Rectal smooth muscle tissue (tissue), 1 donor: ENCODE measurements around the gene CACNA1H.

Experiments used
- H3K27ac ChIP-seq: one replicate; pipeline ENCODE4 v1.7.0; 2013; ENCODE audit warnings: low read depth, low read length, inconsistent platforms
- H3K27me3 ChIP-seq: one replicate; pipeline ENCODE4 v1.7.0; 2013; ENCODE audit warnings: low read length; ENCODE audit not compliant: control insufficient read depth, insufficient read depth
- H3K36me3 ChIP-seq: one replicate; pipeline ENCODE4 v1.7.0; 2013; ENCODE audit warnings: low read length; ENCODE audit not compliant: control insufficient read depth, insufficient read depth
- H3K4me1 ChIP-seq: one replicate; pipeline ENCODE4 v1.7.0; 2013; ENCODE audit warnings: low read length; ENCODE audit not compliant: control insufficient read depth, insufficient read depth
- H3K4me3 ChIP-seq: one replicate; pipeline ENCODE4 v1.7.0; 2013; ENCODE audit warnings: low read length
- H3K9ac ChIP-seq: one replicate; pipeline ENCODE4 v1.7.0; 2013; ENCODE audit warnings: low read length

CACNA1H gene

DNA sequence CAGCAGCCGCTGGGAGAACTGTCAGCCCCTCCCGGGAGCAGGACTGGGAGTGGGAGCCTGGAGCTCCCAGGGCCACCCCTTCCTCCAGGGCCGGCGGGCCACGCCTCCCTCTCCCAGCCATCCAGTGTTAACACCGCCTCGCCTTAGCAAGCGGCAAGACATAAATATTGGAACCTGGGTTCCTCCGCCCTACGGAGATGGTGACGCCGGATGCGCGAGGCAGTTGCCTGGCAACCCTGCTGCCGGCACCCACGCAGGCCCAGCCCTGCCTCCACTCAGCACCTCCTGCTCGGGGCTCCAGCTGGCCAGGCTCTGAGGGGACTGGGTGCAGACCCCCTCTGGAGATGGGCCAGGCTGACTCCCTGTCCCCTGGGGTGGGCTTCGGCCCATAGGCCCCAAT is 27.4 kb upstream of the CACNA1H start:
- Histone ChIP-seq H3K4me1 (peaks cover 2% of the 10 kb centered on the region), H3K27me3 (no peaks in the 10 kb centered on the region), H3K27ac (no peak overlapping the region), H3K4me3 (no peak overlapping the region), H3K9ac (no peak overlapping the region), H3K36me3 (no peaks in the 10 kb centered on the region)

DNA sequence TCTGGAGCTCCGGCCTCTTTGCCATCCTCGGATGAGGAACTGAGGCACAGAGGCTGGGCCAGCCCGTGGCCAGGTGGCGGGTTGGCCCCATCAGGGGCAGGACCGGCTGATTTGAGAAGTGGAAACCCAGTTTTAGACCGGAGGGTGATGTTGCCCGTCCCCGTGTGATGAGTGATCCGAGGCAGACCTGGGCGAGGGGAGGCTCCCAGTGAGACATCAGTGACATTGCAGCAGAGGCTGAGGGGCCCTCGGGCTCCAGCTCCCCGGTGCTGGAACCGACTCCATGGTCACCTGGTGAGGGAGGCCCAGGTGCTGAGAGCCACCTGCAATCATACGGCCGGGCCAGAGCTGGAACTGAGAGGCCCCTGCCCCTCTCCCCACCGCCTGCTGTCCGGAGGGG is 26.9 kb upstream of the CACNA1H start:
- H3K27me3 ChIP-seq: no peaks in the 10 kb centered on the region
- no peaks in the 10 kb centered on the region for H3K36me3 ChIP-seq
- no peak overlapping the region for H3K27ac ChIP-seq
- no peak overlapping the region for H3K4me3 ChIP-seq
- no peak overlapping the region for H3K9ac ChIP-seq
- peaks cover 2% of the 10 kb centered on the region for H3K4me1 ChIP-seq

DNA sequence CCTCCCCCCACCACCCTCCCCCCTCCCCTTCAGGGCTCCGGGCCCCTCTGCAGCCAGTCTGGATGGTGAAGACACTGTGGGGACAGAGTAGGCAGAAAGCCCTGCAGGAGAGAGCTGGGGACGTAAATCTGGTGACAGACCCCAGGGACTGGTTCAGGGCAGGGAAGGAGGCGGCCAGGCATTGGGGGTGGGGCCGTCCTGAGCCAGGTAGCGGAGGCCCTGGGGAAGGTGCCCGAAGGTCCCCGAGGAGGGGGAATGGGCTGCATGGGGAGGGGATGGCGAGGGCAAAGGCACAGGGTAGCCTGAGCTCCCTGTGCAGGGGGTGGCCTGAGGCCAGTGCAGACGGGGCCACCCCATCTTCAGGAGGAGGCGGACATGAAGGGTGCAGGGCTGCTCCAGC is 26.3 kb upstream of the CACNA1H start:
- Histone ChIP-seq H3K4me1 (peaks cover 2% of the 10 kb centered on the region), H3K27me3 (no peaks in the 10 kb centered on the region)

DNA sequence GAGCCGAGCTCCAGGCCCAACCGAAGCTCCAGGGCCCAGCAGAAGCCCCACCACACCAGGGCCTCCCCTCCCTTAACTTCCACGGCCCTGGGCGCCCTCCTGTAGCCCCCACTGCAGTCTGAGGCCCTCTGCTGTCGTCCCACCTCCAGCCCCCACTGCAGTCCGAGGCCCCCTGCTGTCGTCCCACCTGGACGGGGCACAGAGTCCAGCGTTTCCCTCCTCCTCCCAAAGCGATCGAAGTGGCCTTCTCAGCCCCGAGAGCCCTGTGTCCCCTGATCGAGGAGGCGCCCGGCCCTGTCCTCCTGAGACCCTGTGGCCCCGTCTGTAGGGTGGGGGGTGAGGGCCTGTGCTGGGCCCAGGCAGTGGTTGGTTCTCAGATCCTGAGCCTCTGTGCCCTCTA is 25.8 kb upstream of the CACNA1H start:
- H3K27me3 ChIP-seq: no peaks in the 10 kb centered on the region
- no peak overlapping the region for H3K27ac ChIP-seq
- H3K4me3 ChIP-seq: no peak overlapping the region
- peaks cover 2% of the 10 kb centered on the region for H3K4me1 ChIP-seq
- no peaks in the 10 kb centered on the region for H3K36me3 ChIP-seq
- no peak overlapping the region for H3K9ac ChIP-seq

More for the DNA sequence above, 26.3 kb upstream of the CACNA1H start:
- no peaks in the 10 kb centered on the region for H3K36me3 ChIP-seq
- H3K9ac ChIP-seq: no peak overlapping the region
- no peak overlapping the region for H3K4me3 ChIP-seq
- no peak overlapping the region for H3K27ac ChIP-seq

DNA sequence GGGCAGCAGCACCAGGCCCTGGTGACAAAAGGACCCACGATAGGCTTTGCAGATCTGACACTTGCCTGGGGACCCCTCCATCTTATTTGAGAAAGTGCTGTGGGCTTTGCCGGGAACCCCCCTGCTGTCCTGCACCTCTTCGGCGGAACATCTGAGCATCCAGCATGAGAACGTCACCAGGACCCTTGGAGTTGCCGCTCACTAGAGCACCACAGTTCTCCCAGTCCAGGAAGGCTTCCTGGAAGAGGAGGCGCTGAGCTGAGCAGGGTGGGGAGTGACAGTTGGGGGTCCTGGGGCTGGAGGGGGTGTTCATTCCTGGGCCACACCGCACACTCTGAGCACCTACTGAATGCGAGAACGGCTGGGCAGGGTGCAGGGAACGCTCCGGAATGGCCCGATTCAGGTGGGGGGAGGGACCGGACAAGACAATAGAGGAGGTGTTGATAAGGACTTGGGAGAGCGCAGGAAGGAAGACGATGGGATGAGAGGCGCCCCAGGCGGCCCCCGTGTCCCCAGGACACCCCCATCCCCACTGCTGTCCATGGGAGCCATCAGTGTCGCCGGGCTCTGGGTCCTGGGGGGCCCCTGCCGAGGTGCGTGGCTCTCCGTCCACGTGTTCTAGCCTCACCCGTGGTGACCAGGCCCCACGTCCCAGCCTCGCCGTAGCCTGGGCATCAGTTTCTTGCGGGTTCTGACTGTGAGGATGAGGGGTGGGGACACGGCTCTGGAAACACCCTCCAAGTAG is 24.8 kb upstream of the CACNA1H start:
- H3K36me3 ChIP-seq: no peaks in the 10 kb centered on the region
- no peak overlapping the region for H3K27ac ChIP-seq
- no peaks in the 10 kb centered on the region for H3K27me3 ChIP-seq
- no peak overlapping the region for H3K9ac ChIP-seq
- H3K4me1 ChIP-seq: peaks cover 2% of the 10 kb centered on the region
- H3K4me3 ChIP-seq: no peak overlapping the region

DNA sequence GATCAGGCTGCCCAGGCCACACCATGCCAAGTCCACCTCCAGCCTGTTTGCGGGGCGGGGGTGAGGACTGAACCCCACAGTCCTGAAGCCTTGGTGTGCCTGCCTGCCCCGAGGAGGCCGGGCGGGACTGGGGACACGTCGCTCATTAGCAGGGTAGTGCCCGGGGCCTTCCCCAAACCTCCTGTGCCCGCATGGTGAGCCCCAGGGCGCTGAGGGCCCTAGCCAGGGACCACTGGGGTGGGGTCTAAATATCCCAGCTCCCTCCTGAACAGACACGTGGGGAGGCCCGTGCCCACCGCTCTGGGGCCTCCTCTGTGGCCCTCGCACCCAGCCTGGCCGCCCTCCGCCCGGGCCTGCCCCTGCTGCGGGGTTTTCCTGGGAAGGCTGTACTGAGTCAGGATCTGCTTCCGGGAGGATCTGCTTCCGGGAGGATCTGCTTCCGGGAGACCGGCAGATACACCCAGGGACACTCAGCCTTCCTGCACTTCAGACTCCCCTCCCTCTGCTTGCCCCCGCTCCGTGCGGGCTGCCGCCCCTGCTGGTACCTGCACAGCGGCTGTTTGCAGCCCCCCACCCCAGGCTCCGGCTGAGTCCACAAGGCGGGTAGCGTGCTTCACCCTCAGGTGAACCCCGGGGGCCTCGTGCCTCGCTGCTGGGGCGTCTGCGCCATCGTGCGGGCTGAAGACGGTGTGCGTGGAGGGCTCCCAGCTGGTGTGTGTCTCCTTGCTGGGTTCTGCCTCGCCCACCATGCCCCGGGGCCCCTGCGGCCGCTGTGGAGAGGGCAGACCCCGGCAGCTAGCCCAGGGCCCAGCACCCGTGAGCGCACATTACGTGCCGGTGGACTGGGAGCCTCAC is 23.6 kb upstream of the CACNA1H start:
- Histone ChIP-seq H3K36me3 (no peaks in the 10 kb centered on the region), H3K27me3 (no peaks in the 10 kb centered on the region), H3K4me3 (no peak overlapping the region), H3K4me1 (peaks cover 2% of the 10 kb centered on the region), H3K9ac (no peak overlapping the region), H3K27ac (no peak overlapping the region)

DNA sequence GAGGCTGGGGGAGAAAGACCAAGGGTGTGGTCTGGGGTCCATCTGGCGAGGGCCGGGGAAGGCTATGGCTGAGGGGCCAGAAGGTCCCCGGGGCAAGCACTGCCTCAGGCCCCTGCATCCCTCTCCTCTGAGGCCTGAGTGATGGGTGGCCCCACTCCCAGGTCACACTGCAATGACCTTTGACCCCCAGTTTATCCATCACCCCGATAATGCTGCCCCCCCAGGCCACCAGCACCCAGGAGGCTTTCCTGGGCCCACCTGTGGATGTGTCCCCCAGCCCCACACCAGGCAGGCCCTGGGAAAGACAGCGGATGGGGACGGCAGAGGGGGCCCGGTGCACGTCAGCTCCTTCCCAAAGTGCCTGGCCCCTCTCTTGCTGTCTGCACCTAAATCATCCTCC is 22.5 kb upstream of the CACNA1H start:
- Histone ChIP-seq H3K27ac (no peak overlapping the region), H3K4me3 (no peak overlapping the region), H3K27me3 (no peaks in the 10 kb centered on the region), H3K36me3 (no peaks in the 10 kb centered on the region), H3K9ac (no peak overlapping the region), H3K4me1 (peaks cover 2% of the 10 kb centered on the region)

DNA sequence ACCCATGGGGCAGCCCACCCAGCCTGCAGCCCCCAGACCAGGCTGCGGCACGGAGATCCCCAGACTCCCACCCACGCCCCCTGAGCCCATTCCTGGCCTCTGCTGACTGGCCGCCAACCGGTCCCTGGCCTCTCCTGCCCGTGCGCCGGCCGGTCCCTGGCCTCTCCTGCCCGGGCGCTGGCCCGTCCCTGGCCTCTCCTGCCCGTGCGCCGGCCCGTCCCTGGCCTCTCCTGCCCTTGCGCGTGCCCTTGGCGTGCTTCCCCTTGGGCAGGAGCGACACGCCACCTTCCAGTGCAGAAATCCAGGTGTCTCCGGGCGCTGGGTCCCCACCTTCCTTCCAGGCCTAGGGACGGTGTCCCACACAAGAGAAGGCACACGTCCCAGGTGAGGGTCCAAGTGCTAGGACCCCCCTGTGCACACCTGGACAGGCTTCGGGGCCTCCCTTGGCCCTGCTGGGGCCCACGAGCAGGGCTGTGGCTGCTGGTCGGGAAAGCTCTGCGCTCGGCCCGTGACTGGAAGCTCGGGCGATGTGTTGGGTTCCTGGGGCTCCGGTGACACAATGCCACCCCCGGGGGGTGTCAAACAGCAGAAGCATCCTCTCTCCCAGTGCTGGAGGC is 21.4 kb upstream of the CACNA1H start:
- H3K27me3 ChIP-seq: no peaks in the 10 kb centered on the region

DNA sequence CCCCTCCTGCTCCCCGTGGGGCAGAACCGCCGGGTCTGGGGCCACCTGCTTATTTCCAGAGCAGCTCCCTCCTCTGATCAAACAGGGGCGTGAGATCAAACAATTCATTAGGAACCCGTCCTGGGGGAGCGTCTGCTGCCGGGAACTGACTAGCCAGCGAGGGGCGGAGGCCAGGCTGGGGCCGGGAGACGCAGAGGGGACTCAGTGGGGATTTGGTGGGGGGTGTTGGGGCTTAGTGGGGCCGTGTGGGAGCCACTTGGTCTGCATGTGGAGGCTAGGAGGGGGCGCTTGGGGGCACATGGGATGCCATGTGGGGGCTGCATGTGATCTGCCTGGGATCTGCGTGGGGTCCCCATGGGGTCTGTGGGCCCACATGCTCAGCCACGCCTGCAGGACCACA is 20.5 kb upstream of the CACNA1H start:
- Histone ChIP-seq H3K27ac (no peak overlapping the region), H3K4me1 (no peaks in the 10 kb centered on the region), H3K9ac (no peak overlapping the region), H3K4me3 (no peak overlapping the region), H3K27me3 (no peaks in the 10 kb centered on the region), H3K36me3 (no peaks in the 10 kb centered on the region)

More for the DNA sequence above, 21.4 kb upstream of the CACNA1H start:
- Histone ChIP-seq H3K4me3 (no peak overlapping the region), H3K36me3 (no peaks in the 10 kb centered on the region), H3K27ac (no peak overlapping the region), H3K4me1 (no peaks in the 10 kb centered on the region), H3K9ac (no peak overlapping the region)

DNA sequence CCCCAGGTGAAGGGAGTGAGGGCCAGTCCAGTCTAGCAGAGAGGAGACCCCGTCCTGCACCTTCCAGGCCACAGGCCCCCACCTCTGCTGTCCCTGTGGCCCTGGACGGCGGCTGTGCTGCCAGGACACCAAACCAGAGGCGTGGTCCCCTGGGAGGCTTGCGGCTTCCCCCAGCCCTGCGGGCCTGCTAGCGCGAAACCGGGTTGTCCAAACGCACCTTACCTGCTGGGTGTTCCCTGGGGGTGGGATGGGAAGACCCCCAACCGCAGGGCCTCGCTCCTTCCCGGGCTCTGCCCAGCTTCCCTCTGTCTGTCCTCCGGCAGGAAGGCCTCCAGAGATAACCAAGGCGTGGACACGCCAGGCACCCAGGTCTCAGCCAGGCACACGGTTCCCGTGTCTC is 19.6 kb upstream of the CACNA1H start:
- Histone ChIP-seq H3K27me3 (no peaks in the 10 kb centered on the region), H3K9ac (no peak overlapping the region), H3K4me3 (no peak overlapping the region)

DNA sequence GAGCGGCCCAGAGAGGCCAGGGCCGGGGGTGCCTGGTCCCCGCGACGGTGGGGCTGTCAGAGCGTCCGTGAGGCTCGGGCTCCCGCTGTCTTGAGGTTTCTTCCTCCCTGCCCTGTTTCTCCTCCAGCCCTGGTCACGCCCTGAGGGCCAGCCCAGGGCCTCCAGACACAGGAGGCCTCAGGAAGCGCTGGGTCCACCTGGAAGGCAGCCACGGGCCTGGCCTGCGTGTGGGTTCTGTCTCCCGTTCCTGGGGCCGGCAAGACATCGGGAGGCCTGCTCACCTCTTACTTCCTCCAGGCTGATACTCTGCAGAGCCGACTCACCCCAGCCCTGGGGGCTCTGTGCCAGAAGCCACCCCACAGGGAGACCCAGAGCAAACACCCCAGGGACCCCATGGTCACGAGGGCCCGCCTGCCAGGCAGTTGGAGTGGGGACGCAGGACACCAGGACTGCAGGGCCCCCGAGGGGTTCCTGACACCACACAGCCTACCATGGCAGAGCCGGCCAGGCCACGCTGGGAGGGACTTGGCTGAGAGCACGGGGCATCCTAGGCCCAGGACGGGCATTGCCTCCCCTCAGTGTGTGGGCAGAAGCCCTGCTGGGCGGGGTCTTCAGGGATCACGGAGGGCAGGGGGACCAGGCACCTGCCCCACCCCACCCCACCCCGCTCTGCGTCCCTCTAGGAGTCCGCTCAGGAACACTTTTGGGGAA is 18.9 kb upstream of the CACNA1H start:
- no peaks in the 10 kb centered on the region for H3K36me3 ChIP-seq
- no peaks in the 10 kb centered on the region for H3K27me3 ChIP-seq
- H3K9ac ChIP-seq: no peak overlapping the region
- H3K4me3 ChIP-seq: no peak overlapping the region
- no peaks in the 10 kb centered on the region for H3K4me1 ChIP-seq
- no peak overlapping the region for H3K27ac ChIP-seq

More for the DNA sequence above, 19.6 kb upstream of the CACNA1H start:
- no peaks in the 10 kb centered on the region for H3K4me1 ChIP-seq
- no peak overlapping the region for H3K27ac ChIP-seq
- no peaks in the 10 kb centered on the region for H3K36me3 ChIP-seq
